Breast epithelium (tissue), 3 donors: ENCODE results near the gene NANOS1.

Experiments used
- POLR2A ChIP-seq: fragments of 450-650 bp; IDR thresholded peaks from one replicate; pipeline ENCODE4 v1.6.1; 2016; ENCODE audit warnings: antibody characterized with exemption, mild to moderate bottlenecking, moderate library complexity
- POLR2AphosphoS5 ChIP-seq, 3 donors: sonication (generic); formaldehyde crosslinking; IDR thresholded peaks; one replicate each; pipeline ENCODE4 v1.6.1; 2017; ENCODE audit warnings: antibody characterized with exemption in 3 of 3
- TF ChIP-seq, protein P1 (sequence below), 3 donors: fragments of 450-650 bp; IDR thresholded peaks; one replicate each; pipeline ENCODE4 v1.5.1; 2016 to 2017; ENCODE audit warnings: antibody characterized with exemption in 3 of 3, mild to moderate bottlenecking in 3 of 3, moderate library complexity in 3 of 3

DNA sequence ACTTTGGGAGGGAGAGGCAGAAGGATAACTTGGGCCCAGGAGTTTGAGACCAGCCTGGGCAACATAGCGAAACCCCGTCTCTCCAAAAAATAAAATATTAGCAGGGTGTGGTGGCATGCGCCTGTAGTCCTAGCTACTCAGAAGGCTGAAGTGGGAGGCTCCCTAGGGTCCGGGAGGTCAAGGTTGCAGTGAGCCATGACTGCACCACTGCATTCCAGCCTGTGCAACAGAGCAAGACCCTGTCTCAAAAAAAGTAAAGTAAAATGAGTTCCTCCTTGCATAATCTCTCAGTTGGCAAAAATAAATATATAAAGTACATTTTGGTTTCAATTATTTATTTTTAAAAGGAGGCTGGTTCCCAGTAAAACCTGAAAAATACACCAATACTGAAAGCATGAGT, 11.8 kb downstream of the NANOS1 start:
- TF ChIP-seq POLR2A (no peak), POLR2AphosphoS5 (IDR thresholded peaks at IDR 0.05) (no peak)
- TF ChIP-seq, protein P1, sequence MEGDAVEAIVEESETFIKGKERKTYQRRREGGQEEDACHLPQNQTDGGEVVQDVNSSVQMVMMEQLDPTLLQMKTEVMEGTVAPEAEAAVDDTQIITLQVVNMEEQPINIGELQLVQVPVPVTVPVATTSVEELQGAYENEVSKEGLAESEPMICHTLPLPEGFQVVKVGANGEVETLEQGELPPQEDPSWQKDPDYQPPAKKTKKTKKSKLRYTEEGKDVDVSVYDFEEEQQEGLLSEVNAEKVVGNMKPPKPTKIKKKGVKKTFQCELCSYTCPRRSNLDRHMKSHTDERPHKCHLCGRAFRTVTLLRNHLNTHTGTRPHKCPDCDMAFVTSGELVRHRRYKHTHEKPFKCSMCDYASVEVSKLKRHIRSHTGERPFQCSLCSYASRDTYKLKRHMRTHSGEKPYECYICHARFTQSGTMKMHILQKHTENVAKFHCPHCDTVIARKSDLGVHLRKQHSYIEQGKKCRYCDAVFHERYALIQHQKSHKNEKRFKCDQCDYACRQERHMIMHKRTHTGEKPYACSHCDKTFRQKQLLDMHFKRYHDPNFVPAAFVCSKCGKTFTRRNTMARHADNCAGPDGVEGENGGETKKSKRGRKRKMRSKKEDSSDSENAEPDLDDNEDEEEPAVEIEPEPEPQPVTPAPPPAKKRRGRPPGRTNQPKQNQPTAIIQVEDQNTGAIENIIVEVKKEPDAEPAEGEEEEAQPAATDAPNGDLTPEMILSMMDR (IDR thresholded peaks at IDR 0.05): no peak
